PC-9 (cell line): Measurements from ENCODE around the gene UBE2R2.

Source experiments
- EZH2 ChIP-seq: fragments of 200-600 bp; sonication (generic); IDR thresholded peaks from 2 replicates; pipeline ENCODE4 v1.8.0; 2017; ENCODE audit warnings: antibody characterized with exemption, low read depth
- TF ChIP-seq, protein P1 (sequence below): fragments of 200-600 bp; sonication (generic); conservative IDR thresholded peaks from 2 replicates; pipeline ENCODE4 v1.6.1; 2017; ENCODE audit warnings: mixed run types, antibody characterized with exemption, mild to moderate bottlenecking, moderate library complexity

DNA sequence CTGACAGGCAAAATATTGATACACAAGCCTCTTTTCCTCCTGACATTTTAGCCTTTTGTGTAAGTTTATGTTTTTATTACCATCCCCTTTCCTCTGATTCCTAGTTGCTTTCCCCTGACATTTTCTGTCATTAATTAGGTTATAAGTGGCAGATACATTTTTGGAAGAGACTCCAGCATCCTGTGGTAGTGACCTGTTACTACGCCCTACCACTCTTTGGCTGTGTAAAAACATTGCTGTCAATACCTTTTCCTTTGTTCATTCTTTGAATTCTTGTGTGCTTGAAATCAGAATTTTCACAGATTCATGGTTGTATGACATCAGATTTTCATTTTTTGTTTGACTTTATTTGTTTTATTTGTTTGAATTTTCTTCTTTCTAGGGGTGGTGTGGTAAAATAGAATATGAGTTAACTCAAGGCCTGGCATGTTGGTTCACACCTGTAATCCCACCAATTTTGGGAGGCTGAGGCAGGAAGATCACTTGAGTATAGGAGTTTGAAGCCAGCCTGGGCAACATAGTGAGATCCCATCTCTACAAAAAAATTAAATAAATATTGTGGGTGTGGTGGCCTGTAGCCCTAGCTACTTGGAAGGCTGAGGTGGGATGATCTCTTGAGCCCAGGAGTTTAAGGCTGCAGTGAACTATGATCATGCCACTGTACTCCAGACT lies 43.4 kb downstream of the UBE2R2 start:
- TF ChIP-seq, protein P1, sequence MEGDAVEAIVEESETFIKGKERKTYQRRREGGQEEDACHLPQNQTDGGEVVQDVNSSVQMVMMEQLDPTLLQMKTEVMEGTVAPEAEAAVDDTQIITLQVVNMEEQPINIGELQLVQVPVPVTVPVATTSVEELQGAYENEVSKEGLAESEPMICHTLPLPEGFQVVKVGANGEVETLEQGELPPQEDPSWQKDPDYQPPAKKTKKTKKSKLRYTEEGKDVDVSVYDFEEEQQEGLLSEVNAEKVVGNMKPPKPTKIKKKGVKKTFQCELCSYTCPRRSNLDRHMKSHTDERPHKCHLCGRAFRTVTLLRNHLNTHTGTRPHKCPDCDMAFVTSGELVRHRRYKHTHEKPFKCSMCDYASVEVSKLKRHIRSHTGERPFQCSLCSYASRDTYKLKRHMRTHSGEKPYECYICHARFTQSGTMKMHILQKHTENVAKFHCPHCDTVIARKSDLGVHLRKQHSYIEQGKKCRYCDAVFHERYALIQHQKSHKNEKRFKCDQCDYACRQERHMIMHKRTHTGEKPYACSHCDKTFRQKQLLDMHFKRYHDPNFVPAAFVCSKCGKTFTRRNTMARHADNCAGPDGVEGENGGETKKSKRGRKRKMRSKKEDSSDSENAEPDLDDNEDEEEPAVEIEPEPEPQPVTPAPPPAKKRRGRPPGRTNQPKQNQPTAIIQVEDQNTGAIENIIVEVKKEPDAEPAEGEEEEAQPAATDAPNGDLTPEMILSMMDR = no peak
- no peak for TF ChIP-seq EZH2
